ENCODE data around the gene KBTBD4. TPM values are rescaled to one million over a fixed set of nuclear protein-coding genes. Genes with fewer than 3 reads are reported as not detected.
A peak's percentile ranks its signal among the peaks of the same experiment; 100 is the strongest.
"Not testable (repeated sequence)": the region's sequence is repeated elsewhere in the genome, so short reads cannot be mapped to it uniquely, and the experiment has no call there.

Gene KBTBD4
- total RNA-seq, 5 donors from 2014 or later (not counting 1 experiment from before 2014, with no cell fraction given): 19.1 to 23.6 (median 21.6) TPM

DNA sequence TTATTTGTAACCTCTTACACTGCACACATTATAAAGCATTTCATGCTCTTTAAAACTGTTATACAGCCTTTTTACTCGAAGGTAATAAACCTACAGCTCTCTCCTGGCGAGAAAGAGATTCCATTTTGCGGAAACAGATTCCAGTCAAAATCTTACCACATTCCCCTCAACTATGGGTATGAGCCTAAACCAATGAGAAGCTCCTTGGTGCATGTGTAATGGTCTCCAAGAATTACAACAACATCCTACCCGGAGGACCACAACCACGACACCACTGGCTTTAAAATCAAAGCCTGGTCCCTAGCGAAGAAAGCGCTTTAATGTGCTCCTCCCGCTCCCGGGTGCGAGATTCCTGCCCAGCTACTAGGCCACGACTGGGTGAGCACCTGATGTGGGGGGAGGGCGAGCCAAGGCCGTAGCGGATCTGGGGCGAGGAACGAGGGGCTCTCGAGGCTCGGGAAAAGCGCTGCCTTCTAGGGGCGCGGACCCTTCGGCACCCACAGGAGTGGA is 26.7 kb downstream of the KBTBD4 start:
- peaks cover 2 to 4% of the 10 kb centered on the region in 2 donors for H3K36me3 ChIP-seq (ENCODE audit: control insufficient read depth in 2 of 2, extremely low read depth in 1 of 2, insufficient read depth in 1 of 2, low read length in 1 of 2)
- peak overlapping the region; percentile 77 for H3K27ac ChIP-seq (ENCODE audit: low read length)
- peak overlapping the region; percentile 92 to 94 for H3K27ac Mint-ChIP-seq
- H3K9me3 Mint-ChIP-seq: no peaks in the 10 kb centered on the region
- H3K27me3 Mint-ChIP-seq: no peaks in the 10 kb centered on the region
- ChIA-PET CTCF (interaction anchor here (0.5 to 1.8 kb wide), 7 partner anchors 11 to 127 kb away, joined by 3 to 9 read pairs (median 5); partner anchors contain the start of genes KBTBD4 (in 1 of the 2) and NDUFS3 (in 1 of the 2)), POLR2A (interaction anchor here (0.6 to 0.7 kb wide), 3 partner anchors 26 to 196 kb away, joined by 4 to 6 read pairs (median 4); no protein-coding TSS in a partner anchor)
- peaks cover 13% of the 10 kb centered on the region for H3K36me3 Mint-ChIP-seq
- peaks cover 50 to 56% (median 50%) of the 10 kb centered on the region in 3 donors for H3K4me1 Mint-ChIP-seq
- no peaks in the 10 kb centered on the region for H3K27me3 ChIP-seq (replicated peaks in 1 of 2; ENCODE audit: control insufficient read depth in 2 of 2, extremely low read depth in 1 of 2, insufficient read depth in 2 of 2, low read length in 1 of 2)
- no peak for ATAC-seq (replicated peaks in 1 of 4)
- H3K4me3 Mint-ChIP-seq: peak overlapping the region; percentile 95 to 98 (median 96)
- H3K4me1 ChIP-seq (ENCODE audit: control insufficient read depth in 1 of 2, extremely low read depth in 1 of 2, insufficient read depth in 2 of 2, low read length in 2 of 2): peaks cover 18 to 31% of the 10 kb centered on the region in 2 experiments
- WGBS (ENCODE audit: insufficient coverage): under 1% methylated on average over 17 of the region's 22 CpGs
- peak in 4 of 35 experiments; percentile 9 to 32 (median 12) for DNase-seq
- H3K9me3 ChIP-seq: no peaks in the 10 kb centered on the region
- H3K4me3 ChIP-seq (ENCODE audit: control insufficient read depth in 1 of 2, extremely low read depth in 1 of 2, low read length in 1 of 2): peak overlapping the region; percentile 86 to 94

DNA sequence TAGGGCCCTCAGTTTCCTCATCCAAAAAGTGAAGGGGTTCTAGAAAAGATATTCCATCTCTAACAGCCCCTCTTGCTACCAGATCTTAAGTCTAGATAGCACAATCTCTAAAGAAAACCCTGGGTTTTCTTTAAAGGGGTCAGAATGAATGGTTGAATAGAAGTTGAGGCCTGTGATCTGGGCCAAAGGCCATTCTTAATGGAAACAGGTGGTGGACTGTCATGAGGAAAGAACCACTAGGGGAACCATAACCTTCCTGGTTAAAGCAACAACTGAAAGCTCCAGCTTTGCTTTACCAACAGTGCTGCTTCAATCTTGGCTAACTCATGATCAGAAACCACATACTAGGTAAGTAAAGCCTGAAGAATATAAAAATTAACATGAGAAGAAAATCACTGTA is 27.7 kb downstream of the KBTBD4 start:
- Histone ChIP-seq H3K27me3 (replicated peaks in 1 of 2; ENCODE audit: control insufficient read depth in 2 of 2, extremely low read depth in 1 of 2, insufficient read depth in 2 of 2, low read length in 1 of 2) (no peaks in the 10 kb centered on the region), H3K9me3 (no peaks in the 10 kb centered on the region), H3K4me1 (ENCODE audit: control insufficient read depth in 1 of 2, extremely low read depth in 1 of 2, insufficient read depth in 2 of 2, low read length in 2 of 2) (peaks cover 20 to 34% of the 10 kb centered on the region in 2 experiments), H3K36me3 (ENCODE audit: control insufficient read depth in 2 of 2, extremely low read depth in 1 of 2, insufficient read depth in 1 of 2, low read length in 1 of 2) (peaks cover 2 to 4% of the 10 kb centered on the region in 2 donors), H3K27ac (ENCODE audit: low read length) (peak overlapping the region; percentile 77), H3K4me3 (ENCODE audit: control insufficient read depth in 1 of 2, extremely low read depth in 1 of 2, low read length in 1 of 2) (peak overlapping the region; percentile 86 to 94)
- Mint-ChIP-seq H3K36me3 (peaks cover 13% of the 10 kb centered on the region), H3K4me3 (peak overlapping the region; percentile 95 to 98 (median 96)), H3K4me1 (peaks cover 57 to 59% (median 58%) of the 10 kb centered on the region in 3 donors), H3K9me3 (no peaks in the 10 kb centered on the region), H3K27ac (peak overlapping the region; percentile 92 to 94), H3K27me3 (no peaks in the 10 kb centered on the region)
- ChIA-PET CTCF (interaction anchor here (0.7 to 1.8 kb wide), 5 partner anchors 11 to 126 kb away, joined by 3 to 9 read pairs (median 5); partner anchors contain the start of genes KBTBD4 (in 1 of the 2) and NDUFS3 (in 1 of the 2)), POLR2A (interaction anchor here in 1 of 2 donors (0.6 kb wide), 1 partner anchor 47 kb away, joined by 4 read pairs; no protein-coding TSS in a partner anchor)
- no peak for ATAC-seq (replicated peaks in 1 of 4)
- peak in 1 of 35 experiments; percentile 34 for DNase-seq

DNA sequence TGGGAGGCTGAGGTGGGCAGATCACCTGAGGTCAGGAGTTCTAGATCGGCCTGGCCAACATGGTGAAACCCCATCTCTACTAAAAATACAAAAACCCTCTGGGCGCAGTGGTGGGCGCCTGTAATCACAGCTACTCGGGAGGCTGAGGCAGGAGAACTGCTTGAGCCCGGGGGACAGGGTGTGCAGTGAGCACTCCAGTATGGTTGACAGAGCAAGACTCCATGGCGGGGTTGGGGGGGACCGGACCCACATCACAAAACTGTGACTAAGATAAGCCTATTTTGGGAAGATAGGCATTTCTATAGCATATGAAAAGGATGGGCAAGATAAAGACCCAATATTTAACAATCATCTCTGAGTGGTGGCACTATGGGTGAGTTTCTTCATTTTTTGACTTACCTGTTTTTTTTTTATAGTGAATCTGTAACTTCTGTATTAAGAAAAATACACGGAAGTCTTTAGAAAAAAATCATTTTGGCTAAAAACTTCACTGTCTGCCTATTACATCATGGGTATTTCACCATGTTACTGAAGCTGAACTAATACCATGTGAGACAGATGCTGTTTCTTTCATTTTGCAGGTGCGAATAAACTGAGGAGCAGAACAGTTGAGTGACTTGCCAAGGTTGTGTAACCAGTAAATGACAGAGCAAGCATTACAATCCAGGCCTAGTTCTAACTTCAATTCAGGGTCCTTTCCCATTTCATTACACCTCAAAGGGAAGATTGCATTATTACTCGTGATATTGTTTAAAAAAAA is 28.3 kb downstream of the KBTBD4 start:
- DNase-seq (peak in 1 of 35 experiments; percentile 25), ATAC-seq (replicated peaks in 1 of 4) (no peak)
- no peak overlapping the region for H3K27ac ChIP-seq (ENCODE audit: low read length)
- peak overlapping the region in 1 of 2 donors; percentile 27 for H3K4me3 ChIP-seq (ENCODE audit: control insufficient read depth in 1 of 2, extremely low read depth in 1 of 2, low read length in 1 of 2)
- Mint-ChIP-seq H3K9me3 (no peaks in the 10 kb centered on the region), H3K27me3 (no peaks in the 10 kb centered on the region), H3K4me3 (peak overlapping the region; percentile 50 to 98 (median 59)), H3K27ac (peak overlapping the region; percentile 31 to 59), H3K36me3 (peaks cover 13% of the 10 kb centered on the region), H3K4me1 (peaks cover 57 to 59% (median 58%) of the 10 kb centered on the region in 3 donors)
- no peaks in the 10 kb centered on the region for H3K27me3 ChIP-seq (replicated peaks in 1 of 2; ENCODE audit: control insufficient read depth in 2 of 2, extremely low read depth in 1 of 2, insufficient read depth in 2 of 2, low read length in 1 of 2)
- H3K9me3 ChIP-seq: no peaks in the 10 kb centered on the region
- POLR2A ChIA-PET: interaction anchor here in 1 of 2 donors (0.6 kb wide), 1 partner anchor 48 kb away, joined by 4 read pairs; no protein-coding TSS in a partner anchor
- H3K4me1 ChIP-seq (ENCODE audit: control insufficient read depth in 1 of 2, extremely low read depth in 1 of 2, insufficient read depth in 2 of 2, low read length in 2 of 2): peaks cover 20 to 34% of the 10 kb centered on the region in 2 experiments
- CTCF ChIA-PET: interaction anchor here in 1 of 2 donors (1.3 to 1.5 kb wide), 2 partner anchors 14 to 27 kb away, joined by 6 to 9 read pairs; no protein-coding TSS in a partner anchor
- H3K36me3 ChIP-seq (ENCODE audit: control insufficient read depth in 2 of 2, extremely low read depth in 1 of 2, insufficient read depth in 1 of 2, low read length in 1 of 2): peaks cover 2 to 4% of the 10 kb centered on the region in 2 donors
- 97% methylated on average over 4 of the region's 10 CpGs for WGBS (ENCODE audit: insufficient coverage)

DNA sequence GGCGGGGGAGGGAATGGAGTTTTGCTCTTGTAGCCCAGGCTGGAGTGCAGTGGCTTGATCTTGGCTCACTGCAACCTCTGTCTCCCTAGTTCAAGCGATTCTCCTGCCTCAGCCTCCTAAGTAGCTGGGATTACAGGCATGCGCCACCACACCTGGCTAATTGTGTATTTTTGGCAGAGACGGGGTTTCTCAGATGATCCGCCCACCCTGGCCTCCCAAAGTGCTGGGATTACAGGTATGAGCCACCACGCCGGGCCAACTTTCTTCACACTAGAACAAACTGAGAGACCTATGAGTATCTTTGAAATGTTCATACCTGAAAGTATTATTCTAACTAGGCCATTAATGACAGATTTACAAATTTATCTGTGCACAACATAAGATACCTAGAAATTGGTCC is 32.5 kb downstream of the KBTBD4 start:
- H3K4me3 Mint-ChIP-seq: peak overlapping the region in 1 of 3 donors; percentile 22
- POLR2A ChIA-PET: interaction anchor here in 1 of 2 donors (0.8 kb wide), 1 partner anchor 87 kb away, joined by 9 read pairs; no protein-coding TSS in a partner anchor
- ATAC-seq (replicated peaks in 1 of 4); H3K36me3 ChIP-seq (ENCODE audit: control insufficient read depth in 2 of 2, extremely low read depth in 1 of 2, insufficient read depth in 1 of 2, low read length in 1 of 2); H3K27ac ChIP-seq (ENCODE audit: low read length); CTCF ChIA-PET; H3K4me3 ChIP-seq (ENCODE audit: control insufficient read depth in 1 of 2, extremely low read depth in 1 of 2, low read length in 1 of 2); H3K27me3 ChIP-seq (replicated peaks in 1 of 2; ENCODE audit: control insufficient read depth in 2 of 2, extremely low read depth in 1 of 2, insufficient read depth in 2 of 2, low read length in 1 of 2); H3K27ac Mint-ChIP-seq; H3K9me3 ChIP-seq; DNase-seq; H3K9me3 Mint-ChIP-seq; H3K27me3 Mint-ChIP-seq: not testable (repeated sequence)
- peaks cover 63 to 78% (median 77%) of the 10 kb centered on the region in 3 donors for H3K4me1 Mint-ChIP-seq
- peaks cover 13 to 42% of the 10 kb centered on the region in 2 experiments for H3K4me1 ChIP-seq (ENCODE audit: control insufficient read depth in 1 of 2, extremely low read depth in 1 of 2, insufficient read depth in 2 of 2, low read length in 2 of 2)
- 100% methylated on average over 1 of the region's 7 CpGs for WGBS (ENCODE audit: insufficient coverage)
- H3K36me3 Mint-ChIP-seq: peaks cover 16% of the 10 kb centered on the region

DNA sequence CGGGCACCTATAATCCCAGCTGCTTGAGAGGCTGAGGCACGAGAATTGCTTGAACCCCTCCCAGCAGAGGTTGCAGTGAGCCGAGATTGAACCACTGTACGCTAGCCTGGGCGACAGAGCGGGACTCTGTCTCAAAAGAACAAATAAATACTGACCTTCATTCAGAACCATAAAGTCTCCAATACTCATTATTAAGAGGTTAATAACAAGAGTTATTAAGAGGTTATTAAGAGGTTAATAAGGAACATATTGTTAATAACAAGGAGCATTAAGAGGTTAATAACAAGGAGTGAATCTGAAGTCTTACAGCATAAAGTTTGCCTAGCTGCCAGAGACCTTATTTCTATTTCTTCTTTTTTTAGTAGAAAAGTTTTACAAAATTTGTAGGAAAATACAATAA is 33.5 kb downstream of the KBTBD4 start:
- DNase-seq: no peak
- ChIA-PET CTCF (interaction anchor here in 1 of 2 donors (0.6 kb wide), 1 partner anchor 15 kb away, joined by 3 read pairs; no protein-coding TSS in a partner anchor), POLR2A (interaction anchor here in 1 of 2 donors (0.6 kb wide), 1 partner anchor 246 kb away, joined by 3 read pairs; no protein-coding TSS in a partner anchor)
- Mint-ChIP-seq H3K9me3 (no peaks in the 10 kb centered on the region), H3K27me3 (no peaks in the 10 kb centered on the region), H3K27ac (no peak overlapping the region), H3K4me1 (peaks cover 63 to 78% (median 77%) of the 10 kb centered on the region in 3 donors), H3K36me3 (peaks cover 15% of the 10 kb centered on the region), H3K4me3 (no peak overlapping the region)
- Histone ChIP-seq H3K27ac (ENCODE audit: low read length) (no peak overlapping the region), H3K4me1 (ENCODE audit: control insufficient read depth in 1 of 2, extremely low read depth in 1 of 2, insufficient read depth in 2 of 2, low read length in 2 of 2) (peaks cover 8 to 45% of the 10 kb centered on the region in 2 experiments), H3K27me3 (replicated peaks in 1 of 2; ENCODE audit: control insufficient read depth in 2 of 2, extremely low read depth in 1 of 2, insufficient read depth in 2 of 2, low read length in 1 of 2) (no peaks in the 10 kb centered on the region), H3K36me3 (ENCODE audit: control insufficient read depth in 2 of 2, extremely low read depth in 1 of 2, insufficient read depth in 1 of 2, low read length in 1 of 2) (peaks cover 2 to 4% of the 10 kb centered on the region in 2 donors), H3K4me3 (ENCODE audit: control insufficient read depth in 1 of 2, extremely low read depth in 1 of 2, low read length in 1 of 2) (no peak overlapping the region), H3K9me3 (no peaks in the 10 kb centered on the region)
- WGBS (ENCODE audit: insufficient coverage): 92% methylated on average over 2 of the region's 6 CpGs
- no peak for ATAC-seq (replicated peaks in 1 of 4)

DNA sequence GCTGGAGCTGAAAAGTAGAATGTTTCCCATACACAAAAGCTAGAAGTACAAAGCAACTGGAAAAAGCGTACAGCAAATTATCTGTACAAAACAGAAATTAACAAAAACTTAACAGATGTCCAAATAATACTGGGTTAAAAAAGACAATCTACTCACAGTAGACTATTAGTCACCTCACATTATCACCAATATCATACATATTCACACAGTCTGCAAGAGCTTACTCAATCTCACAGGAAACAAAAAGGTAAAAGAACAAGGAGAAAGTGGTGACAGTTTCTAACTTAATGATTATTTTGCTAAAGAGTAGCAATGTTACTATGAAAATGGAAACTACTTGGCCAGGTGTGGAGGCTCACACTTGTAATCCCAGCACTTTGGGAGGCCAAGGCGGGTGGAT is 37.7 kb downstream of the KBTBD4 start:
- Mint-ChIP-seq H3K4me3 (peak overlapping the region; percentile 50 to 66 (median 51)), H3K9me3 (peaks cover 0 to 3% (median 0%) of the 10 kb centered on the region in 3 donors), H3K27ac (peak overlapping the region; percentile 58 to 73), H3K4me1 (peaks cover 59 to 78% (median 74%) of the 10 kb centered on the region in 3 donors), H3K36me3 (peaks cover 11% of the 10 kb centered on the region), H3K27me3 (no peaks in the 10 kb centered on the region)
- POLR2A ChIA-PET: interaction anchor here (0.5 to 0.8 kb wide), 3 partner anchors 14 to 87 kb away, joined by 3 to 18 read pairs (median 4); no protein-coding TSS in a partner anchor
- ATAC-seq (replicated peaks in 1 of 4) (no peak), DNase-seq (no peak)
- H3K36me3 ChIP-seq (ENCODE audit: control insufficient read depth in 2 of 2, extremely low read depth in 1 of 2, insufficient read depth in 1 of 2, low read length in 1 of 2): peaks cover 0 to 3% of the 10 kb centered on the region in 2 donors
- H3K4me1 ChIP-seq (ENCODE audit: control insufficient read depth in 1 of 2, extremely low read depth in 1 of 2, insufficient read depth in 2 of 2, low read length in 2 of 2): peaks cover 6 to 55% of the 10 kb centered on the region in 2 experiments
- H3K27me3 ChIP-seq (replicated peaks in 1 of 2; ENCODE audit: control insufficient read depth in 2 of 2, extremely low read depth in 1 of 2, insufficient read depth in 2 of 2, low read length in 1 of 2): no peaks in the 10 kb centered on the region
- no peak overlapping the region for H3K4me3 ChIP-seq (ENCODE audit: control insufficient read depth in 1 of 2, extremely low read depth in 1 of 2, low read length in 1 of 2)
- WGBS (ENCODE audit: insufficient coverage): 100% methylated on average over 1 of the region's 2 CpGs
- no peaks in the 10 kb centered on the region for H3K9me3 ChIP-seq
- H3K27ac ChIP-seq (ENCODE audit: low read length): no peak overlapping the region
- CTCF ChIA-PET: interaction anchor here in 1 of 2 donors (1.6 kb wide), 1 partner anchor 11 kb away, joined by 3 read pairs; no protein-coding TSS in a partner anchor
